Uterus (tissue), 4 donors: ENCODE measurements around the gene GAS2L2. TPM values are rescaled to one million over a fixed set of nuclear protein-coding genes. Genes with fewer than 3 reads are reported as not detected.

Experiments used
- DNase-seq, 2 donors: peaks; one replicate each; pipeline ENCODE4 v3.0.0-alpha.2; 2019 to 2020
- H3K27ac ChIP-seq, 2 donors: fragments of 200-600 bp; sonication (generic); 1 replicate in 1 of 2; 2 replicates in 1 of 2; pipeline ENCODE4 v1.5.1; 2016 to 2018
- H3K27me3 ChIP-seq, 2 donors: fragments of 200-600 bp; sonication (generic); one replicate each; pipeline ENCODE4 v1.5.1; 2018 to 2019; ENCODE audit warnings: control low read depth in 1 of 2
- H3K36me3 ChIP-seq, 2 donors: fragments of 200-600 bp; sonication (generic); one replicate each; pipeline ENCODE4 v1.5.1; 2019; ENCODE audit warnings: control low read depth in 1 of 2
- H3K4me1 ChIP-seq, 2 donors: fragments of 200-600 bp; sonication (generic); one replicate each; pipeline ENCODE4 v1.5.1; 2018 to 2019; ENCODE audit warnings: control low read depth in 1 of 2
- H3K4me3 ChIP-seq, 2 donors: fragments of 200-600 bp; sonication (generic); 1 replicate in 1 of 2; 2 replicates in 1 of 2; pipeline ENCODE4 v1.5.1; 2018 to 2019; ENCODE audit warnings: mild to moderate bottlenecking in 1 of 2
- H3K9me3 ChIP-seq, 2 donors: fragments of 200-600 bp; sonication (generic); one replicate each; pipeline ENCODE4 v1.5.1; 2019; ENCODE audit warnings: control low read depth in 1 of 2
- CTCF ChIP-seq, 4 experiments: fragments of 200-600 bp in 2 of 4; fragments of 450-650 bp in 2 of 4; sonication (generic) in 2 of 4; IDR thresholded peaks; one replicate each; pipeline ENCODE4 v1.5.1; 2016 to 2019; ENCODE audit warnings: antibody characterized with exemption in 4 of 4, mild to moderate bottlenecking in 2 of 4, moderate library complexity in 1 of 4
- POLR2A ChIP-seq, 2 donors: fragments of 450-650 bp; IDR thresholded peaks; one replicate each; pipeline ENCODE4 v1.6.1; 2016; ENCODE audit warnings: antibody characterized with exemption in 2 of 2, mild to moderate bottlenecking in 1 of 2, moderate library complexity in 1 of 2
- intact Hi-C: fragments of 100-400 bp; cut with DNase I; formaldehyde crosslinking; loops from one replicate; pipeline ENCODE4 v1.15.1; 2023; ENCODE audit warnings: low total_unique reads
- total RNA-seq, 4 donors: library from RNA; depleted of rRNA in 3 of 4; stranded (reverse); fragments of >200 nt in 3 of 4; gene quantifications; one replicate each; pipeline versions ENCODE4 v1.1.0 to v1.2.4, GENCODE V29; 2014 to 2023
- donor health status: DM: yes; HTN: yes; CAD: no.

The GAS2L2 gene
- total RNA-seq, 4 donors from 2014 or later, result 0.69 TPM; not detected in 3

- Histone ChIP-seq H3K9me3 (no peaks in the 10 kb centered on the region), H3K4me3 (no peak overlapping the region), H3K36me3 (no peaks in the 10 kb centered on the region), H3K27ac (no peak overlapping the region), H3K4me1 (peaks cover 0 to 5% of the 10 kb centered on the region in 2 donors), H3K27me3 (peaks cover 3 to 15% of the 10 kb centered on the region in 2 donors)
- TF ChIP-seq POLR2A (IDR thresholded peaks at IDR 0.05) (no peak), CTCF (IDR thresholded peaks at IDR 0.05) (no peak)
- intact Hi-C loops, result no loop called here
- no peak for DNase-seq
These were observed 10.1 kb downstream of the GAS2L2 start for GRCh38 chr17:35742896-35743477.

GRCh38 chr17:35742496-35742895, 10.5 kb downstream of the GAS2L2 start:
- no peaks in the 10 kb centered on the region for H3K9me3 ChIP-seq
- no peak for TF ChIP-seq POLR2A (IDR thresholded peaks at IDR 0.05)
- TF ChIP-seq CTCF (IDR thresholded peaks at IDR 0.05), result no peak

GRCh38 chr17:35740997-35741931, 11.8 kb downstream of the GAS2L2 start:
- Histone ChIP-seq H3K27me3 (peaks cover 3 to 15% of the 10 kb centered on the region in 2 donors), H3K36me3 (no peaks in the 10 kb centered on the region), H3K4me3 (no peak overlapping the region), H3K27ac (no peak overlapping the region), H3K4me1 (peaks cover 0 to 5% of the 10 kb centered on the region in 2 donors), H3K9me3 (no peaks in the 10 kb centered on the region)
- intact Hi-C loops, result no loop called here
- TF ChIP-seq CTCF (IDR thresholded peaks at IDR 0.05) (no peak), POLR2A (IDR thresholded peaks at IDR 0.05) (no peak)
- no peak for DNase-seq

More at GRCh38 chr17:35742496-35742895, 10.5 kb downstream of the GAS2L2 start:
- no peak for DNase-seq
- no peaks in the 10 kb centered on the region for H3K36me3 ChIP-seq
- no peak overlapping the region for H3K4me3 ChIP-seq
- peaks cover 3 to 15% of the 10 kb centered on the region in 2 donors for H3K27me3 ChIP-seq
- intact Hi-C loops, result no loop called here
- no peak overlapping the region for H3K27ac ChIP-seq
- peaks cover 0 to 5% of the 10 kb centered on the region in 2 donors for H3K4me1 ChIP-seq

- no peak for DNase-seq
- Histone ChIP-seq H3K36me3 (no peaks in the 10 kb centered on the region), H3K9me3 (no peaks in the 10 kb centered on the region), H3K4me3 (no peak overlapping the region), H3K27ac (no peak overlapping the region), H3K4me1 (peaks cover 0 to 5% of the 10 kb centered on the region in 2 donors), H3K27me3 (peaks cover 3 to 15% of the 10 kb centered on the region in 2 donors)
- intact Hi-C loops, result no loop called here
- TF ChIP-seq POLR2A (IDR thresholded peaks at IDR 0.05) (no peak), CTCF (IDR thresholded peaks at IDR 0.05) (no peak)
These were observed 12.8 kb downstream of the GAS2L2 start for GRCh38 chr17:35740216-35740615.
